Astrocyte of the cerebellum (primary cell): ENCODE data around the gene TSKS.

Experiments
- DNase-seq: peaks from one replicate; pipeline ENCODE4 v3.0.0-alpha.2; 2011; ENCODE audit warnings: low read depth
- H3K4me3 ChIP-seq: 2 replicates; pipeline ENCODE4 v1.5.1; 2011; ENCODE audit warnings: mild to moderate bottlenecking, low read depth, low read length, moderate library complexity
- in situ Hi-C: cut with HindIII; loops from 2 replicates; pipeline ENCODE4 v1.10.0; 2017; ENCODE audit warnings: low sequenced_read_pairs
- TF ChIP-seq, protein P1 (sequence below): IDR thresholded peaks from 2 replicates; pipeline ENCODE4 v1.5.1; 2012; ENCODE audit warnings: low read length, low read depth, moderate library complexity, mild to moderate bottlenecking; ENCODE audit errors: missing control alignments

Gene TSKS

DNA sequence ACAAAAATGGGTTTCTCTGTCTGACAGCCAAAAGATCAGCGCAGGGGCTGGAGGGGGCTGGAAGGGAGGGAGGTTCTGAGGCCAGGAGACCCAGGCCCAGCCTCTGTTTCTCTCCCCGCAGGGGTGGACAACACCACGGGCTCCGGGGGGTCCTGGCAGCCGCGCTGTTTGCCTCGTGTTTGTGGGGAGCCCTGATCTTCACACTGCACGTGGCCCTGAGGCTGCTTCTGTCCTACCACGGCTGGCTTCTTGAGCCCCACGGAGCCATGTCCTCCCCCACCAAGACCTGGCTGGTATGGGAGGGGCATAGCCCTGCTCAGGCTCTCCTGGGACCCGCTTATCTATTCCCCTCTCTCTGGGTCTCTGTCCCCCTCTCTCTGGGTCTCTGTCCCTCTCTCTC, 62.5 kb downstream of the TSKS start:
- in situ Hi-C loops = no loop called here
- no peak for DNase-seq
- no peak overlapping the region for H3K4me3 ChIP-seq
- TF ChIP-seq, protein P1, sequence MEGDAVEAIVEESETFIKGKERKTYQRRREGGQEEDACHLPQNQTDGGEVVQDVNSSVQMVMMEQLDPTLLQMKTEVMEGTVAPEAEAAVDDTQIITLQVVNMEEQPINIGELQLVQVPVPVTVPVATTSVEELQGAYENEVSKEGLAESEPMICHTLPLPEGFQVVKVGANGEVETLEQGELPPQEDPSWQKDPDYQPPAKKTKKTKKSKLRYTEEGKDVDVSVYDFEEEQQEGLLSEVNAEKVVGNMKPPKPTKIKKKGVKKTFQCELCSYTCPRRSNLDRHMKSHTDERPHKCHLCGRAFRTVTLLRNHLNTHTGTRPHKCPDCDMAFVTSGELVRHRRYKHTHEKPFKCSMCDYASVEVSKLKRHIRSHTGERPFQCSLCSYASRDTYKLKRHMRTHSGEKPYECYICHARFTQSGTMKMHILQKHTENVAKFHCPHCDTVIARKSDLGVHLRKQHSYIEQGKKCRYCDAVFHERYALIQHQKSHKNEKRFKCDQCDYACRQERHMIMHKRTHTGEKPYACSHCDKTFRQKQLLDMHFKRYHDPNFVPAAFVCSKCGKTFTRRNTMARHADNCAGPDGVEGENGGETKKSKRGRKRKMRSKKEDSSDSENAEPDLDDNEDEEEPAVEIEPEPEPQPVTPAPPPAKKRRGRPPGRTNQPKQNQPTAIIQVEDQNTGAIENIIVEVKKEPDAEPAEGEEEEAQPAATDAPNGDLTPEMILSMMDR = no peak

DNA sequence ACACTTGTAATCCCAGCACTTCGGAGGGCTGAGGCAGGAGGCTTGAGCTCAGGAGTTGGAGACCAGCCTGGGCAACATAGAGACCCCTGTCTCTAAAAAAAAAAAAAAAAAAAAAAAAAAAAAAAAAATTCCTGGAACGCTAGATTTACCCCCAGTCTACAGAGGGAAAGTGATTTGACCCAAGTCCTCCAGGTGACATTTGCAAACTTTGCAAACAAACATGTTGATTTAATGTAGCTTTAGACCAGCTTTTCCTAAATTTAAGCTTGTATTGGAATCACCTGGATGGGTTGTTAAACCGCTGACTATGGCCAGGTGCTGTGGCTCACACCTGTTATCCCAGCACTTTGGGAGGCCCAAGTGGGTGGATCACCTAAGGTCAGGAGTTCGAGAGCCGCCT, 63.7 kb downstream of the TSKS start:
- in situ Hi-C loops = no loop called here
- DNase-seq = no peak
- no peak overlapping the region for H3K4me3 ChIP-seq
- TF ChIP-seq, protein P1 = no peak

DNA sequence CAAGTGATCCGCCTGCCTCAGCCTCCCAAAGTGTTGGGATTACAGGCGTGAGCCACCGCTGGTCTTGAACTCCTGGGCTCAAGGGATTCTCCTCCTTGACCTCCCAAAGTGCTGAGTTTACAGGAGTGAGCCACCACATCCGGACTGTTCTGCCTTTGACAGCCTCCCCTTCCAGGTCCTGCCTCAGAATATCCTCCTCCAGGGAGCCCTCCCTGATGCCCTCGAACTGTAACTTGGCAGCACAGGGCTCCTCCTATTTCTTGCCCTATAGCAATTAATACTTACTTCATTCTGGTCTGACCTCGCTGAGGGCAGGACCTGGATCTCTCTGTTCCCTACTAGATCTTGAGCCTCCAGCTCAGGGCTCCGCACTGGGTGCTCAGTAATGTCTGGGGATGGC, 66.2 kb downstream of the TSKS start:
- H3K4me3 ChIP-seq = no peak overlapping the region
- in situ Hi-C loops = no loop called here
- DNase-seq = no peak
- TF ChIP-seq, protein P1 = no peak

DNA sequence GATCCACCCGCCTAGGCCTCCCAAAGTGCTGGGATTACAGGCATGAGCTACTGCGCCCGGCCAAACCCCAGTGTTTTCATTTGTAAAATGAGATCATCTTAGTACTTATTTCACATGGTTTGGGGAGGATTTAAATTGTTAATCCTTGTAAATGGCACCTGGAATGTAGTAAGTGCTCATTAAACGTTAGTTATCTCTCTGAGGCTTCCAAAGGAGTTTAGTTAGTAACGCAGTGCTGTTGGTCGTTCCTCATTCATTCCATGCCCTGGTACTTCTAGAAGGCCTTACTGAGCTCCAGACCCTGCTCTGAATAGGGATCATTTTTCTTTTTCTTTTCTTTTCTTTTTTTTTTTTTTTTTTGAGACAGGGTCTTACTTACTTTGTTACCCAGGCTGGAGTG, 67.0 kb downstream of the TSKS start:
- in situ Hi-C loops = no loop called here
- TF ChIP-seq, protein P1 = no peak
- DNase-seq = no peak
- H3K4me3 ChIP-seq = no peak overlapping the region

DNA sequence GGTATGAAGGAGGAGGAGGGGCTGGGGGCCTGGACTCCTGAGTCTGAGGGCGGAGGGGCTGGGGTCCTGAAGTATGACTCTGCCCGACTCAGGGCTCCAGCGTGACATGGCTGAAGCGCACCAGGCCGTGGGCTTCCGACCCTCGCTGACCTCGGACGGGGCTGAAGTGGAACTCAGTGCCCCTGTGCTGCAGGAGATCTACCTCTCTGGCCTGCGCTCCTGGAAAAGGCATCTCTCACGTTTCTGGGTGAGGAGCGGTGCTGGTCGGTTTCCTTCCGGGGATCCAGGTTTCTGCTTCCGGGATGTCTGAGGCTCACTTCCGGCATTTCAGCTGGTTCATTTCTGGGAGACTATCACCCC, 71.0 kb downstream of the TSKS start:
- peak overlapping the region; percentile 45 for H3K4me3 ChIP-seq
- in situ Hi-C loops = no loop called here
- DNase-seq = no peak
- TF ChIP-seq, protein P1 = no peak

DNA sequence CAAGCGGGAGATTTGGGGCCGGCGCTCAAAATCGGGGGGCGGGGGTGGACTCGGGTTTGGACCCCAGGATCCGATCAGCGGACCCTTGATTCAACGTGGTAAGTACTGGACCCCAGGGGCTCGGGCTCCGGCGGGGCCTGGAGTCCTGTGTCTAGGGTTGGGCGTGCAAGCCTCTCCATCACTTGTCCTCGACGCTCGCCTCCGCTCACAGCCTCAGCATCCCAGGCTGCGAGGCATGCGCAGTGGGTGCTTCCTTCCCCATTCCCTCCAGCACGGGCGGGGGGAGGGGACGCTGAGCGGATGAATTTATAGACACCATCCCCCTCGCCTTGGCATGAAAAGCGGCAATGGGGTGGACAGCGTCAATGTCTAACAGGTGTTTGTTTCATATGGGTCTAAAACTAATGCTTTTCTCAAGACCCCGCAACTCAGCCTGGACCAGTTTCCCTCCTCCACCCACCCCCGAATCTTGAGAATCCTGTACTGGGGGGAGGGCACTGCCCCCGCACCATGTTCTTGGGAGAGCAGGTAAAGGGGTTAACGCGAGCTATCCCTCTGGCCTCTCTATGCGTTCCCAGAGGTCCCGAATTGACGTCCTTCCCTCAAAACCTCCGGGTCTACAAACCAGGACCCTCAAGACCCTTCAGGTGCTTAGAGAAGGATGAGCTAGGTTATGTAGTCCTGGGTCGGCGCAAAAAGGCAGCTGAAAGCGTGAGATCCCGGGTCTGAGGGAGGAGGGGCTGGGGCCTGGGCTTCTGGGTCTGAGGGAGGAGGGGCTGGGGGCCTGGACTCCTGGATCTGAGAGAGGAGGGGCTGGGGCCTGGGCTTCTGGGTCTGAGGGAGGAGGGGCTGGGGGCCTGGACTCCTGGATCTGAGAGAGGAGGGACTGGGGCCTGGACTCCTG, 71.6 kb downstream of the TSKS start:
- peak overlapping the region; percentile 45 for H3K4me3 ChIP-seq
- in situ Hi-C loops = no loop called here
- TF ChIP-seq, protein P1 = no peak
- DNase-seq = peak; percentile 36
